GM12878 (cell line): ENCODE results near the gene SNX13. TPM values are rescaled to one million over a fixed set of nuclear protein-coding genes. Genes with fewer than 3 reads are reported as not detected.

Experiments used
- polyA plus RNA-seq, 11 experiments: library from polyadenylated mRNA; depleted of rRNA in 4 of 11; unstranded in 6 of 11; stranded (reverse) in 5 of 11; fragments of >200 nt; fragmentation: Nextera tagmentation in 4 of 11; fragmentation: Illumina TruSeq in 1 of 11; extraction: Ambion mirVana in 4 of 11; extraction: Trizol in 1 of 11; gene quantifications; 1 replicate in 1 of 11; 2 replicates in 10 of 11; pipeline versions ENCODE4 v1.2.1 to v1.2.3, GENCODE V29; 2011 to 2016; ENCODE audit warnings: inconsistent platforms in 2 of 11, missing spikeins in 2 of 11, low read depth in 1 of 11
- total RNA-seq, 4 experiments: library from RNA; depleted of rRNA in 3 of 4; stranded (reverse); fragments of >200 nt in 3 of 4; fragmentation: Illumina TruSeq in 1 of 4; extraction: Trizol in 1 of 4; gene quantifications; 2 replicates each; pipeline versions ENCODE4 v1.2.1 to v1.2.3, GENCODE V29; 2013 to 2021

SNX13 gene
- total and polyA plus RNA-seq, 10 of the 15 experiments (the other 5 are each of a cell fraction or from before 2014, with no cell fraction given): 2.2 to 17.1 (median 11.9) TPM

Other genes starting within 250 kb of the SNX13 start
- not detected in 2 replicates for gene PRPS1L1, start 87.4 kb upstream of the SNX13 start, total RNA-seq (2014; rRNA removed)
- not detected in 2 replicates for gene PRPS1L1, start 87.4 kb upstream of the SNX13 start, total RNA-seq (2014; rRNA removed; fragmentation: Illumina TruSeq; extraction: Trizol)
- not detected in 2 replicates for gene PRPS1L1, start 87.4 kb upstream of the SNX13 start, total RNA-seq (2021)
- gene PRPS1L1, start 87.4 kb upstream of the SNX13 start, polyA plus RNA-seq (2011; rRNA removed): not detected in 2 replicates
- not detected in 2 replicates for gene PRPS1L1, start 87.4 kb upstream of the SNX13 start, polyA plus RNA-seq (2014; fragmentation: Illumina TruSeq; extraction: Trizol)
- gene PRPS1L1, start 87.4 kb upstream of the SNX13 start, polyA plus RNA-seq (2014; fragmentation: Nextera tagmentation; extraction: Ambion mirVana): not detected
- gene PRPS1L1, start 87.4 kb upstream of the SNX13 start, polyA plus RNA-seq (2014; rRNA removed): not detected in 2 replicates
- not detected for gene PRPS1L1, start 87.4 kb upstream of the SNX13 start, polyA plus RNA-seq (2016; fragmentation: Nextera tagmentation; extraction: Ambion mirVana)